GM18870 (cell line): ENCODE measurements around the gene JAG2.

ENCODE experiments used
- ATAC-seq: cut with Tn5 transposase; IDR thresholded peaks from one replicate; pipeline ENCODE4 v1.9.1; 2021; ENCODE audit warnings: moderate library complexity; ENCODE audit not compliant: unreplicated experiment

JAG2 gene

GRCh38 chr14:105153331-105153731 lies 15.2 kb downstream of the JAG2 start:
- ATAC-seq = no peak

GRCh38 chr14:105152794-105153241 lies 15.8 kb downstream of the JAG2 start:
- no peak for ATAC-seq

- no peak for ATAC-seq
Observed at GRCh38 chr14:105151838-105152793, 16.5 kb downstream of the JAG2 start.

GRCh38 chr14:105151084-105151837 lies 17.3 kb downstream of the JAG2 start:
- ATAC-seq = no peak

GRCh38 chr14:105150368-105151083 lies 18.1 kb downstream of the JAG2 start:
- no peak for ATAC-seq

- ATAC-seq = no peak
Observed at GRCh38 chr14:105150026-105150367, 18.6 kb downstream of the JAG2 start.

- ATAC-seq = no peak
Observed at GRCh38 chr14:105149146-105149781, 19.3 kb downstream of the JAG2 start.

- ATAC-seq = no peak
Observed at GRCh38 chr14:105148604-105149145, 19.9 kb downstream of the JAG2 start.

- no peak for ATAC-seq
Observed at GRCh38 chr14:105147671-105148603, 20.6 kb downstream of the JAG2 start.

GRCh38 chr14:105146976-105147635 lies 21.5 kb downstream of the JAG2 start:
- ATAC-seq = no peak

GRCh38 chr14:105146181-105146975 lies 22.2 kb downstream of the JAG2 start:
- ATAC-seq = no peak

GRCh38 chr14:105145381-105146180 lies 23.0 kb downstream of the JAG2 start:
- no peak for ATAC-seq

GRCh38 chr14:105144666-105145380 lies 23.8 kb downstream of the JAG2 start:
- no peak for ATAC-seq

GRCh38 chr14:105144026-105144665 lies 24.4 kb downstream of the JAG2 start:
- no peak for ATAC-seq

- ATAC-seq = no peak
Observed at GRCh38 chr14:105143451-105144025, 25.0 kb downstream of the JAG2 start.
